Mucosa of gallbladder (tissue), 1 donor: ENCODE results near the gene SWT1. TPM values are rescaled to one million over a fixed set of nuclear protein-coding genes. Genes with fewer than 3 reads are reported as not detected.

Experiments
- DNase-seq: peaks from one replicate; pipeline ENCODE4 v3.0.0-alpha.2; 2020; ENCODE audit warnings: low spot score
- total RNA-seq: library from RNA; stranded (reverse); gene quantifications from one replicate; pipeline ENCODE4 v1.2.1, GENCODE V29; 2021
- donor health status: DM: no; HTN: no; CAD: no.

The SWT1 gene
- total RNA-seq, result 5.6 TPM

- DNase-seq, result peak; percentile 99
These were observed at the start of gene SWT1, which contains the start of gene TRMT1L for GRCh38 chr1:185156854-185157598. TSS of gene SWT1 (plus strand) at chr1:185157167. CDS start at chr1:185160842, 3,675 bp downstream. TSS of gene TRMT1L (minus strand) at chr1:185156953. CDS start at chr1:185156712, 241 bp downstream.

- no peak for DNase-seq
These were observed 48.6 kb upstream of the SWT1 start for GRCh38 chr1:185108321-185108720.

- DNase-seq, result no peak
These were observed 46.8 kb upstream of the SWT1 start for GRCh38 chr1:185110145-185110544.

GRCh38 chr1:185111873-185112272, 45.1 kb upstream of the SWT1 start:
- DNase-seq, result no peak

- DNase-seq, result no peak
These were observed 44.6 kb upstream of the SWT1 start for GRCh38 chr1:185112356-185112755.

GRCh38 chr1:185129708-185130107, 27.3 kb upstream of the SWT1 start:
- DNase-seq, result no peak

- DNase-seq, result no peak
These were observed 24.4 kb upstream of the SWT1 start for GRCh38 chr1:185132534-185132933.

- DNase-seq, result no peak
These were observed 18.9 kb upstream of the SWT1 start for GRCh38 chr1:185137896-185138545.

GRCh38 chr1:185139246-185139645, 17.7 kb upstream of the SWT1 start:
- DNase-seq, result no peak

GRCh38 chr1:185144233-185144632, 12.7 kb upstream of the SWT1 start:
- no peak for DNase-seq

- no peak for DNase-seq
These were observed 5.8 kb upstream of the SWT1 start for GRCh38 chr1:185151215-185151614.

GRCh38 chr1:185152187-185152767, 4.7 kb upstream of the SWT1 start:
- DNase-seq, result no peak

- no peak for DNase-seq
These were observed 2.0 kb upstream of the SWT1 start for GRCh38 chr1:185154912-185155513.

GRCh38 chr1:185155600-185156287, 1.2 kb upstream of the SWT1 start:
- DNase-seq, result no peak

GRCh38 chr1:185156288-185156853, 596 bp upstream of the SWT1 start:
- no peak for DNase-seq

GRCh38 chr1:185157599-185158412, 839 bp downstream of the SWT1 start:
- DNase-seq, result no peak

- DNase-seq, result no peak
These were observed 1.8 kb downstream of the SWT1 start for GRCh38 chr1:185158800-185159199.

GRCh38 chr1:185159966-185160365, 3.0 kb downstream of the SWT1 start:
- DNase-seq, result no peak

GRCh38 chr1:185162491-185162890, 5.5 kb downstream of the SWT1 start:
- DNase-seq, result no peak

GRCh38 chr1:185166106-185166505, 9.1 kb downstream of the SWT1 start:
- DNase-seq, result no peak
